ENCODE data around the gene NUP62.
"Not testable (repeated sequence)": the region's sequence is repeated elsewhere in the genome, so short reads cannot be mapped to it uniquely, and the experiment has no call there.

Gene NUP62

DNA sequence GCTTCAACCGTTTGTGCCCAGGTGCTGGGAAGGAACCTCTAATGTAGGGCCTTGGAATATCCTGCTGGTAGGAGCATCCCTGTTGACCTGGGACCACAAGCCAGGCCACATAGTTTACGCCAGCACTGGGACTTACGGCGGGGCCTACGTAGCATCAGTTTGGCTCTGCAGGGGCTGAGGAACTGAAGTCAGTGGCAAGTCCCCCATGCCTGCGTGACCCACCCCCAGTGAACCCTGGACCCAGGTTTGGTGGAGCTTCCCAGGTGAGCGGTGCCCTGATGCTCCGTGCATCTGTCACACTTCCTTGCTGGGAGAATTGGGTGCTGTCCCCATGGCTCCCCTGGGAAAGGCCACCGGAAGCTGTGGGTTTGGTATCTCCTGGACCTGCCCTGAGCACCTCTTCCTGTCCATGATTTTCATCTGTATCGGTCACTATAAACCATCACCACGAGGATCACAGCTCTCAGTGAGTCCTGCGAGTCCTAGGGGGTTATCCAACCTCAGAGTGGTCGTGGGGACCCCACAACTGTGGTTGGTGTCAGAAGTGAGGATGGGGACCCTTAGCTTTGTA lies 21.7 kb upstream of the NUP62 start:
- Histone ChIP-seq H3K79me2 (ENCODE audit: insufficient read depth, low read depth) (no peaks in the 10 kb centered on the region), H3K27me3 (ENCODE audit: insufficient read depth, low read depth) (peaks cover 57% of the 10 kb centered on the region; the same call in 1 of the 2 replicates), H3K36me3 (ENCODE audit: insufficient read depth) (no peaks in the 10 kb centered on the region), H3K4me1 (ENCODE audit: low read depth, poor library complexity, severe bottlenecking) (no peaks in the 10 kb centered on the region), H3K27ac (no peak overlapping the region), H3K9ac (no peak overlapping the region), H4K20me1 (ENCODE audit: insufficient read depth) (no peaks in the 10 kb centered on the region), H2AFZ (ENCODE audit: low read depth) (no peak overlapping the region), H3K4me2 (no peak overlapping the region), H3K4me3 (IDR thresholded peaks at IDR 0.05; ENCODE audit: insufficient read depth, low read depth, low read length) (no peak overlapping the region)
- TF ChIP-seq CTCF (conservative IDR thresholded peaks at IDR 0.05; ENCODE audit: low read depth, low read length) = no peak

GRCh38 chr19:49950590-49950948 lies 21.3 kb upstream of the NUP62 start:
- H3K4me1 ChIP-seq (ENCODE audit: low read depth, poor library complexity, severe bottlenecking) = no peaks in the 10 kb centered on the region
- no peak overlapping the region for H3K4me3 ChIP-seq (IDR thresholded peaks at IDR 0.05; ENCODE audit: insufficient read depth, low read depth, low read length)
- H3K79me2 ChIP-seq (ENCODE audit: insufficient read depth, low read depth) = no peaks in the 10 kb centered on the region
- peaks cover 56% of the 10 kb centered on the region; the same call in 1 of the 2 replicates for H3K27me3 ChIP-seq (ENCODE audit: insufficient read depth, low read depth)
- no peaks in the 10 kb centered on the region for H4K20me1 ChIP-seq (ENCODE audit: insufficient read depth)
- H2AFZ ChIP-seq (ENCODE audit: low read depth) = no peak overlapping the region
- no peaks in the 10 kb centered on the region for H3K36me3 ChIP-seq (ENCODE audit: insufficient read depth)
- no peak for TF ChIP-seq CTCF (conservative IDR thresholded peaks at IDR 0.05; ENCODE audit: low read depth, low read length)
- H3K27ac ChIP-seq = no peak overlapping the region
- H3K9ac ChIP-seq = no peak overlapping the region
- no peak overlapping the region for H3K4me2 ChIP-seq

- Histone ChIP-seq H3K27ac (no peak overlapping the region), H2AFZ (ENCODE audit: low read depth) (no peak overlapping the region), H3K27me3 (ENCODE audit: insufficient read depth, low read depth) (peaks cover 59% of the 10 kb centered on the region; the same call in 1 of the 2 replicates), H3K9ac (no peak overlapping the region), H3K4me1 (ENCODE audit: low read depth, poor library complexity, severe bottlenecking) (no peaks in the 10 kb centered on the region), H3K4me2 (no peak overlapping the region), H4K20me1 (ENCODE audit: insufficient read depth) (no peaks in the 10 kb centered on the region), H3K36me3 (ENCODE audit: insufficient read depth) (no peaks in the 10 kb centered on the region), H3K4me3 (IDR thresholded peaks at IDR 0.05; ENCODE audit: insufficient read depth, low read depth, low read length) (no peak overlapping the region), H3K79me2 (ENCODE audit: insufficient read depth, low read depth) (no peaks in the 10 kb centered on the region)
- TF ChIP-seq CTCF (conservative IDR thresholded peaks at IDR 0.05; ENCODE audit: low read depth, low read length) = no peak
Observed at GRCh38 chr19:49949742-49950589, 20.7 kb upstream of the NUP62 start.

GRCh38 chr19:49946415-49946814 lies 17.1 kb upstream of the NUP62 start:
- no peaks in the 10 kb centered on the region for H4K20me1 ChIP-seq (ENCODE audit: insufficient read depth)
- TF ChIP-seq CTCF (conservative IDR thresholded peaks at IDR 0.05; ENCODE audit: low read depth, low read length) = no peak
- no peak overlapping the region for H2AFZ ChIP-seq (ENCODE audit: low read depth)
- no peak overlapping the region for H3K4me3 ChIP-seq (IDR thresholded peaks at IDR 0.05; ENCODE audit: insufficient read depth, low read depth, low read length)
- H3K36me3 ChIP-seq (ENCODE audit: insufficient read depth) = no peaks in the 10 kb centered on the region
- H3K9ac ChIP-seq = no peak overlapping the region
- H3K27me3 ChIP-seq (ENCODE audit: insufficient read depth, low read depth) = peaks cover 60% of the 10 kb centered on the region; the same call in 1 of the 2 replicates
- H3K4me2 ChIP-seq = no peak overlapping the region
- no peaks in the 10 kb centered on the region for H3K4me1 ChIP-seq (ENCODE audit: low read depth, poor library complexity, severe bottlenecking)
- no peak overlapping the region for H3K27ac ChIP-seq
- no peaks in the 10 kb centered on the region for H3K79me2 ChIP-seq (ENCODE audit: insufficient read depth, low read depth)

- not testable (repeated sequence) for H3K9ac ChIP-seq; H3K4me3 ChIP-seq (IDR thresholded peaks at IDR 0.05; ENCODE audit: insufficient read depth, low read depth, low read length); H3K4me1 ChIP-seq (ENCODE audit: low read depth, poor library complexity, severe bottlenecking); H4K20me1 ChIP-seq (ENCODE audit: insufficient read depth); H2AFZ ChIP-seq (ENCODE audit: low read depth); H3K79me2 ChIP-seq (ENCODE audit: insufficient read depth, low read depth); H3K36me3 ChIP-seq (ENCODE audit: insufficient read depth); H3K4me2 ChIP-seq; H3K27ac ChIP-seq
- peaks cover 56% of the 10 kb centered on the region; the same call in 1 of the 2 replicates for H3K27me3 ChIP-seq (ENCODE audit: insufficient read depth, low read depth)
Observed at GRCh38 chr19:49944567-49944966, 15.3 kb upstream of the NUP62 start.

Data from KMS-11 (cell line).